SK-N-MC (cell line): ENCODE results near the gene RCCD1.
"Not testable (repeated sequence)": the region's sequence is repeated elsewhere in the genome, so short reads cannot be mapped to it uniquely, and the experiment has no call there.

Source experiments
- EZH2 ChIP-seq: fragments of 200-600 bp; sonication (generic); IDR thresholded peaks from one replicate; pipeline ENCODE4 v1.6.1; 2017; ENCODE audit warnings: antibody characterized with exemption
- FOXP2 ChIP-seq: optimal IDR thresholded peaks from 2 replicates; pipeline ENCODE3; 2011; ENCODE audit warnings: mild to moderate bottlenecking, moderate library complexity; ENCODE audit not compliant: insufficient read depth; ENCODE audit errors: extremely low read length, control extremely low read depth
- POLR2AphosphoS5 ChIP-seq: IDR thresholded peaks from 2 replicates; pipeline ENCODE4 v1.6.1; 2012; ENCODE audit warnings: mild to moderate bottlenecking, low read depth, low read length, borderline replicate concordance

DNA sequence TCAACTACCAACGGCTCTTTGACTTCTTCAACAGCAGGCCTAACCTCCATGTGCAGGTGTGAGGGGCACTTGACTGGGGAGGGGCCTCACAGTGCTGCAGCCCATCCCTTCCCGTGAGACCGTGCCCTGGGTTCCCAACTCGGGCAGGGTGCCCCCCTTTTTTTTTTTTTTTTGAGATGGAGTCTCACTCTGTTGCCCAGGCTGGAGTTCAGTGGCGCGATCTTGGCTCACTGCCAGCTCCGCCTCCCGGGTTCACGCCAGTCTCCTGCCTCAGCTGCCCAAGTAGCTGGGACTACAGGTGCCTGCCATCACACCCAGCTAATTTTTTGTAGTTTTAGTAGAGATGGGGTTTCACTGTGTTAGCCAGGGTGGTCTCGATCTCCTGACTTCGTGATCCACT, 45.2 kb upstream of the RCCD1 start:
- TF ChIP-seq FOXP2, POLR2AphosphoS5, EZH2: not testable (repeated sequence)
